ENCODE results near the gene MSMO1.

- TF ChIP-seq CTCF (IDR thresholded peaks at IDR 0.05) (no peak), ZBTB33 (IDR thresholded peaks at IDR 0.05; ENCODE audit: borderline replicate concordance, low read depth) (no peak), FOXM1 (IDR thresholded peaks at IDR 0.05; ENCODE audit: low read depth) (no peak), CHD2 (IDR thresholded peaks at IDR 0.05; ENCODE audit: low read length, partially characterized antibody) (no peak)
Measured at GRCh38 chr4:165347647-165348569, 20.4 kb downstream of the MSMO1 start.

Data from SK-N-SH (cell line).